ENCODE results near the gene SOX1.

SOX1 gene

GRCh38 chr13:112067116-112067741, at the start of gene SOX1:
TSS of gene SOX1 (plus strand) at chr13:112067149. CDS start at chr13:112067659, 510 bp downstream.
- DNase-seq (ENCODE audit: low read depth), result no peak

DNA sequence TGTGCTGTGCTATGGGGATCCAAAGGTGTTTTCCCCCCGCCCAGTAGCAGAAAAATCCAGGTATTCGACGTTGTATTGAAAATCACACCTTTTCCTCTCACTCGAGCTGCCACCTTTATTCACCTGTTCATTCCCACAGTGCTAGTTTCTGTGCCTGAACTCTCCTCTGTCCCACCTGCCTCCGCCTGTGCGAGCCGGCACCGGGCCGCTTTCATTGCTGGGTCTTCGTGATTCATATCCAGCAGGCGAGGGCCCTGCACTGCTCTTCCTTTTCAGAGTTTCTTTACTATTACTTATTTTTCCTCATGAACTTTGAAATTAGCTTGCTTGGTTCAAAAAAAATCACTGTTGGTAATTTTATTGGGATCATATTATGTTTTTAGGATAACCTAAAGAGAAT, 42.4 kb upstream of the SOX1 start:
- DNase-seq (ENCODE audit: low read depth), result no peak

- no peak for DNase-seq (ENCODE audit: low read depth)
Observed at GRCh38 chr13:112027250-112027649, 39.7 kb upstream of the SOX1 start.

DNA sequence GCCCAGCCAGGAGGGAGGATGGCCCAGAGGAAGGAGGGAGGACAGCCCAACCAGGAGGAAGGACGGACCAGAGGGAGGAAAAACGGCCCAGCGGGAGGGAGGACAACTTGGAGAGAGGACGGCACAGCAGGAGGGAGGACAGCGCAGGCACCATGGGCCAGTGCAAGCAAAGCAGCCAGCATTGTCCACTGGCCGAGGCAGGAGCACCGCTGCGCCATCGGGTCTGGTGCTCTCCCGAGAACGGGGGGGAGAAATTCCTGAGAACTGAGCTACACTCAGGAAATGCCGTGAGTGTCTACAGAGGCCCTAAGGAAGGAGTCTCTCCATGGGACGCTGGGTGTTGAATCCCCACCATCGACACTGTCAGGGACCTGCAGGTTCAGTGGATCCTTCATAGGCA, 38.5 kb upstream of the SOX1 start:
- no peak for DNase-seq (ENCODE audit: low read depth)

- no peak for DNase-seq (ENCODE audit: low read depth)
Observed at GRCh38 chr13:112029143-112029542, 37.8 kb upstream of the SOX1 start.

GRCh38 chr13:112032186-112032993, 34.6 kb upstream of the SOX1 start:
- DNase-seq (ENCODE audit: low read depth), result no peak

DNA sequence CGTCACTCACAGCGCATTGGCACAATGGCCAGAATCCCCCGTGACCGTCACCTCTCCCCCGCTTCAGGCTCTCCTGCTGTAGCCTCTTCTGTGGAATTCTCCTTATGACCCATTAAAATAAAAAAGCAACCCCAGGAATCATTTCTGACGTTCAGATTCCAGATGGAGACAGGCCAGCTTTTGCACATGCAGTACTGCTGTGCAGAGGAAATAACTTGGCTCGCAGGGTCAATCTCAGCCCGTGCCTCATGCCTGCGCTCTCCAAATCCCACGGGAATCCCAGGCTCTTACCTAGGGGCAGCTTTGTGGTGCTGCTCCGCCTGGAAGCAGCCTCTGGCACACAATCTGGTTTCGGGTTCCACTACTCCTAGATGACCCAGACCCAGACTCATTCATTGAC, 32.7 kb upstream of the SOX1 start:
- DNase-seq (ENCODE audit: low read depth), result no peak

- no peak for DNase-seq (ENCODE audit: low read depth)
Observed at GRCh38 chr13:112034846-112035245, 32.1 kb upstream of the SOX1 start.

DNA sequence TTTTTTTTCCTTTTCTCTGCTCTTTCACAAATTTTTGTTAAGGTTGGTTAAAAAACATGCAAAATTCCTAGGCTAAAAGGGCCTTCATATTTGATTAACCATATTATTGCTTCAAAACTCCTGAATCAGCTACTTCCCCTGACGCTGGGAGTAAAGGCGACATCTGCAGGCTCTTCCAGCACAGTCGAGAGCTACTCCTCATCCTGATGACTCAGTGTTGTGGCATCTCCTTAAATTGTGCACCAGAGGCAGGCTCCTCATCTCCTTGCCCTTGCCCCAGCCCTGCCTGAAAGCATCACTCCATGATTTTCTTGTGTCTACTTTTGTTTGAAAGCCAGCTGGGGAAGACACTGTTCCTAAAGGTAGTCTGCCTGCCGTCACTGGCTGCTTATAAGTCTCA, 24.5 kb upstream of the SOX1 start:
- no peak for DNase-seq (ENCODE audit: low read depth)

- no peak for DNase-seq (ENCODE audit: low read depth)
Observed at GRCh38 chr13:112052213-112052612, 14.7 kb upstream of the SOX1 start.

DNA sequence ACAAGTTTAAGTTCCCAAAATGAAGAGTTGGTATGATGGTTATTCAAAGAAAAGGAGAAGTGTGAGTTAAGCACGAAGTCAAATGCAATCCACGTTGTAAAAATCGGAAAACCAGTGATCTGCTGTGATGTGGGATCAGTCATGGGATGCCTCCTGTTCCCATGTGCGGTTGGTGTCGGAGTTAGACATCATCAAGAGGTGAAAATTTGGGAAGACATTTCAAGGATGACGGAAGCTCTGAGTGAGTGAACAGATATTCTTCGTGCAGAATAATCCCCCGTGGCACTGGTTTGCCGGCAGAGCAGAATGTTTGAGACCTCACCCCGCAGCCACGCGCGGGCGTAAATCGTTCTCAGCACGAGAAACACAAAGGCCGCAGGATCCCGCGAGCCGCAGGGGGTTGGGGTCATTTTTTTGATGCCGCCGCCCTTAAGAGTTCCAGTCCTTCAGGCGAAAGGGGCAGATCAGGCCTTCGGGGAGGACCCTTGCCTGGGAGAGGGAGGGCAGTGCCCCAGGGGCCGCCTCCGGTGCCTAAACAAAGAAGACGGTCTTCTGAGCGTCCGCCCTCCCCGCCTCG, 13.7 kb upstream of the SOX1 start:
- DNase-seq (ENCODE audit: low read depth), result no peak

GRCh38 chr13:112053744-112054615, 13.0 kb upstream of the SOX1 start:
- DNase-seq (ENCODE audit: low read depth), result no peak

GRCh38 chr13:112054616-112055015, 12.3 kb upstream of the SOX1 start:
- DNase-seq (ENCODE audit: low read depth), result no peak

DNA sequence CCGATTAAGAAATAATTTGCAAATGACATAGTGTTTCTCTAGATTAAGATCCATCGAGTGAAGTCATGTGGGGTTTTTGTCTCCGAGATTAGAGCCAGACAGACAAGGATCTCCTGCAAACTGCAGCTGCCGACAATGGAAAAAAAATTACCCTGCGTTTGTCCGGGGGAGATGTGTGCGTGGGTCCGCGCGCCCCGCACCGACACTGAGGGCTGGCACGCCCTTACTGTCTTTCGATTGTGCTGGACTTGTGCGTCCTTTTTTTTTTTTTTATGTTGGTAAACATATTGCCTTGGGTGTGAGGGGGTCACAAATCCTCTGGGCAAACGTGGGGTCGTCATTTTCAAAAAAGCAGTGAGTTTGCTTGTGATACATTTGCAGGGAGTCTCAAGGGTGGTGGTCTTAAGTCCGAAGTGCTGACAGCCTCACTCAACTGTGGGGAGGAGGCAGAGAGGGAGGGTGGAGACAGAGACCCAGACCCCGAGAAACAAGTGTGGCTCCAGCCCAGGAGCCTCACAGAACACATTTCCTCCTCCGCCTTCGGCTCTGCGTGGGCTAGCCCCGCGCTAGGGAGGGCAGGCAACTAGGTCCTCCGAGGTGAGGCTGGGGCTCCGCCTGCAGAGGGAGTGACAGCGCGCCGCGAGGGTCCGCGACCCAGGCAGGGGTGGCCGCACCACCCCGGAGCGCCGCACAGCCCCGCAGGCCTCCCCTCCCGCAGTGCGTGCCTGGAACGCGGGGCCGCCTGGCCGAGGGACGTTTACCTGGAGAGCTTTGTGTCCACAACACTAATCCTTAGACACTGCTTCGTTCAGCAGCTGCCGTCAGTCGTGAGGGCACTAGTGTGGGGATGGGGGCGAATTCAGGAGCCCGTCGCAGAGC, 11.7 kb upstream of the SOX1 start:
- DNase-seq (ENCODE audit: low read depth), result no peak

DNA sequence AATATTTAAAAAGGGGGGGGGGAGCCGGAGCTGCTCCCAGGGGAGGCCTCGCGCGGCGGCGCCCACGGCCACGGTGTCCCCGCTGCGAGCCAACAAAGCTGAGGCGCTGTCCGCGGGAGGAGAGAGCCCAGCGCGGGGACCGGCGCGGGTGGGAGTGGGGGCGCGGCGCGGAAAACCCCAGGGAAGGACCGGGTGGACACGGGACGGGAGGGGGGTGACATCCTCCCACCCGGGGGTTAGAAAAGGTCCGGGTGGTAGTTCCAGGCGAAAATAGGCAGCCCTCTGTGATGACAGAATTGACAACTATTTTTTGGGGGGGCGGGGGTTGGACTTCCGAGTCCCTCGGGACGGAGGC, 11.1 kb upstream of the SOX1 start:
- no peak for DNase-seq (ENCODE audit: low read depth)

- no peak for DNase-seq (ENCODE audit: low read depth)
Observed at GRCh38 chr13:112056284-112056727, 10.6 kb upstream of the SOX1 start.

DNA sequence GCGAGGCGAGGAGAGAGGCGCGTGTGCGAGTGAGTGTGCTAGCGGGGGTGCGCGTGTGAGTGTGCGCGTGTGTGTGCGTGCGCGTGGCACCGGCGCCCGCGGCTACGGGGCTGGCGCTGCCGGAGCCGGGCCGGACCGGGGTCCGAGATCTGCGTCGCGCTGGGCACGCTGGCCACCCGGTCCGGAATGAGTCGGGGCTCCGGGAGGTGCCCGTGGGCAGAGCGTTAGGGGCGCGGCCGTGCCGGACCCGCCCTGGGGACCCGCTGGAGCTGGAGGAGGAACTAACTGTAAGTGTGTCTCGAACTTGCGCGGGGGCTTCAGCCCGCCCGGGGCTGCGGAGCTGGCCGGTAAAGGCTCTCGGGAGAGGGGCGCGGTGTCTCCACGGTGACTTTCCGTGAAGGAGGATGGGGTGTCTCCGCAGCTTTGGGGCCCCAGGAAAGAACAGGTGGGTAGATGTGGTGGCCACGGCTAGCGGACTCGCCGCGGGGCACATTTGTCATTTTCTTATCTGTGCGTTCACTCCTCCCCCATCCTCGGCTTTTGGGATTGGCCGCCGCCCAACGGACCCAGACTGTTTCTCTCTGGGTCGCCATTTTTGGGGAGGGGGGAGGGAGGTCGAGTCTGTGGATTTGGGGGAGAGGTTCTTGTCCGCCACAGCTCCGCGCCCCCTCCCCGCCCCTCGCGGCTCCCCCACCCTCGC, 10.1 kb upstream of the SOX1 start:
- no peak for DNase-seq (ENCODE audit: low read depth)

DNA sequence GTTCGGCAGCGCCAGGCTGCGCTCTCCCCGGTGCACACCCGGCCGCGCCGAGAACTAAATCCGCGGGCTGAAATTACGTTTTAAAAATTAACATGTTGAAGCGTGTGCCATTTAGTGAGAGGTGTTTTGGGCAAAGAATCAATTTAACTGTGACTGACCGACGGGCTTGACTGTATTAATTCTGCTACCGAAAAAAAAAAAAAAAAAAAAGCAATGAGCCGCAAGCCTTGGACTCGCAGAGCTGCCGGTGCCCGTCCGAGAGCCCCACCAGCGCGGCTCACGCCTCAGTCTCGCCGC, 9.6 kb upstream of the SOX1 start:
- no peak for DNase-seq (ENCODE audit: low read depth)

DNA sequence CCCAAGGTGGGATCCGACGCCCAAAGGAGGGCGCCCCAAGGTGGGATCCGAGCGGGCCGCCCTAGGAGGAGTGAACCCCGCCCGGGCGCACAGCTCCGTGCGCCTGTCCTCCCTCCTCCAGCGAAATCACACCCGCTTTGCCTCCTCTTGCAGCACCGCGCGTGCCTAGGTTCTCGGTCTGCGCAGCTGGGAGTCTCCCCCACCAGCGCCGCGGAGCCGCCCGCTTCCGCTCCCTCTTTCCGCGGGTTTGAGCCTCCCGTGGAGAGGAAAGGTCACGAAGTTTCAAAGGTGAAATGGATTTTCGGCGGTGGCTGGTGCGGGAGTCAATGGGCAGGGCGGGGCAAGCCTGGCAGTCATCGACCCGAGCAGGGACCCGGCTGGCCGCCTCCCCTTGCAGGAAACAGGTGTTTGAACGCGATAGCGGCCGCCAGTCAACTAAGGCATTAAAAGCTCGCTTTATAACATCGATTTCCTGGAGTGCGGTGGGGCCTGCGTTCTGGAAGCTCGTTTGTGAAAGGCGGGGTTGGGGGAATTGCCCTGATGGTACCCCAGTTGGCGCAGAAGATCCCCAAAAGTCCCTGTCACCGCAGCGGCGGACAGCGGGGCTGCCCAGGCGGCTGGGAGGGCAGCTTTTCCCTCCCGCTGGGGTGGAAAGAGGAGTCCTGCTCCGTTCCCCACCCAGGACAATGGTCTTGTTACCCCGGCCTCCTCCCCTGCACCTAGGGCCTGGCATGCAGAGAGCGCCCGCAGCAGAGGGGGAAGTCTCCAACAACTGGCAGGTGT, 9.0 kb upstream of the SOX1 start:
- DNase-seq (ENCODE audit: low read depth), result no peak

GRCh38 chr13:112058519-112058873, 8.5 kb upstream of the SOX1 start:
- DNase-seq (ENCODE audit: low read depth), result no peak
